ENCODE measurements around the gene NEMP2.

- TF ChIP-seq POLR2A (IDR thresholded peaks at IDR 0.05; ENCODE audit: control extremely low read depth in 1 of 2, low read depth in 2 of 2, low read length in 2 of 2) (no peak), CTCF (IDR thresholded peaks at IDR 0.05; ENCODE audit: control extremely low read depth in 1 of 3, insufficient read depth in 1 of 3, low read depth in 1 of 3, low read length in 3 of 3) (no peak), ATF2 (IDR thresholded peaks at IDR 0.05; ENCODE audit: low read length) (no peak), CHD2 (IDR thresholded peaks at IDR 0.05; ENCODE audit: low read length) (no peak), EP300 (IDR thresholded peaks at IDR 0.05; ENCODE audit: borderline replicate concordance in 1 of 2, low read depth in 2 of 2, low read length in 2 of 2) (no peak), SIRT6 (IDR thresholded peaks at IDR 0.05; ENCODE audit: low read length) (no peak), SIN3A (conservative IDR thresholded peaks at IDR 0.05 in 1 of 2, IDR thresholded peaks at IDR 0.05 in 1 of 2; ENCODE audit: low read depth in 1 of 2, low read length in 2 of 2) (no peak), RBBP5 (IDR thresholded peaks at IDR 0.05; ENCODE audit: borderline replicate concordance, low read depth, low read length) (no peak), RAD21 (IDR thresholded peaks at IDR 0.05 in 1 of 2, conservative IDR thresholded peaks at IDR 0.05 in 1 of 2; ENCODE audit: low read depth in 2 of 2, low read length in 2 of 2) (no peak), TAF1 (IDR thresholded peaks at IDR 0.05; ENCODE audit: low read depth, low read length) (no peak), TAF7 (optimal IDR thresholded peaks at IDR 0.05; ENCODE audit: borderline replicate concordance, low read depth, low read length) (no peak)
Observed at GRCh38 chr2:190493095-190493494, 41.4 kb downstream of the NEMP2 start.

Data from H1 (cell line).